Smooth muscle cell (in vitro differentiated cells): ENCODE measurements around the gene CAPZA3. TPM values are rescaled to one million over a fixed set of nuclear protein-coding genes. Genes with fewer than 3 reads are reported as not detected.

ENCODE experiments used
- DNase-seq: peaks from one replicate; lab custom pipeline; 2025; ENCODE audit not compliant: unreplicated experiment; lab: John Stamatoyannopoulos, UW
- H2AFZ ChIP-seq: fragments of 200-600 bp; sonication (generic); 2 replicates; pipeline ENCODE4 v1.6.0; 2016; ENCODE audit warnings: antibody characterized with exemption, low read depth, mild to moderate bottlenecking
- H3F3A ChIP-seq: fragments of 200-600 bp; sonication (generic); 2 replicates; pipeline ENCODE4 v1.6.0; 2017; ENCODE audit warnings: antibody characterized with exemption, low read depth
- H3K27ac ChIP-seq: fragments of 200-600 bp; sonication (generic); 2 replicates; pipeline ENCODE4 v1.5.1; 2016; ENCODE audit warnings: low read depth, mild to moderate bottlenecking
- H3K27me3 ChIP-seq: fragments of 200-600 bp; sonication (generic); 2 replicates; pipeline ENCODE4 v1.6.1; 2016; ENCODE audit warnings: low read depth, mild to moderate bottlenecking
- H3K36me3 ChIP-seq: fragments of 200-600 bp; sonication (generic); 2 replicates; pipeline ENCODE4 v1.5.1; 2016; ENCODE audit warnings: low read depth
- H3K4me1 ChIP-seq: fragments of 200-600 bp; sonication (generic); 2 replicates; pipeline ENCODE4 v1.5.1; 2016; ENCODE audit warnings: low read depth
- H3K4me2 ChIP-seq: fragments of 200-600 bp; sonication (generic); 2 replicates; pipeline ENCODE4 v1.6.0; 2016; ENCODE audit warnings: mild to moderate bottlenecking
- H3K4me3 ChIP-seq: fragments of 200-600 bp; sonication (generic); 2 replicates; pipeline ENCODE4 v1.5.1; 2016; ENCODE audit warnings: mild to moderate bottlenecking
- H3K79me2 ChIP-seq: fragments of 200-600 bp; sonication (generic); 2 replicates; pipeline ENCODE4 v1.6.0; 2016; ENCODE audit warnings: low read depth, mild to moderate bottlenecking
- H3K9ac ChIP-seq: fragments of 200-600 bp; sonication (generic); 2 replicates; pipeline ENCODE4 v1.6.0; 2016; ENCODE audit warnings: low read depth
- H3K9me3 ChIP-seq: fragments of 200-600 bp; sonication (generic); replicated peaks from 2 replicates; pipeline ENCODE4 v1.5.1; 2016; ENCODE audit warnings: low read depth
- H4K20me1 ChIP-seq: fragments of 200-600 bp; sonication (generic); 2 replicates; pipeline ENCODE4 v1.6.0; 2016; ENCODE audit warnings: low read depth
- WGBS: methylation state at CpG from one replicate; pipeline ENCODE4 v1.1.7; 2016; ENCODE audit warnings: low lambda C conversion rate; 5-methylcytosine and 5-hydroxymethylcytosine counted together
- polyA plus RNA-seq: library from polyadenylated mRNA; unstranded; fragments of >200 nt; fragmentation: Nextera tagmentation; extraction: Ambion mirVana; gene quantifications from 2 replicates; pipeline ENCODE4 v1.2.1, GENCODE V29; 2016
- total RNA-seq: library from RNA; depleted of rRNA; stranded (reverse); fragments of >200 nt; gene quantifications from 2 replicates; pipeline ENCODE4 v1.2.3, GENCODE V29; 2014
- TF ChIP-seq, protein P1 (sequence below): fragments of 200-600 bp; sonication (generic); IDR thresholded peaks from 2 replicates; pipeline ENCODE4 v1.5.1; 2017; ENCODE audit warnings: borderline replicate concordance, mild to moderate bottlenecking, antibody characterized with exemption; ENCODE audit not compliant: insufficient read depth, poor library complexity, severe bottlenecking

Gene CAPZA3
- total and polyA plus RNA-seq, 2 experiments from 2014 or later, result 0.19 TPM; not detected in 1

- no peaks in the 10 kb centered on the region for H3K27me3 ChIP-seq
- peak overlapping the region; percentile 51 for H2AFZ ChIP-seq
- no peaks in the 10 kb centered on the region for H3F3A ChIP-seq
- no peak for DNase-seq
- 41% methylated on average over 6 of the region's 6 CpGs for WGBS
- H3K4me2 ChIP-seq, result peak overlapping the region; percentile 46
- H3K4me3 ChIP-seq, result no peak overlapping the region
- no peaks in the 10 kb centered on the region for H3K36me3 ChIP-seq
- peaks cover 69% of the 10 kb centered on the region for H3K4me1 ChIP-seq
- no peaks in the 10 kb centered on the region for H3K79me2 ChIP-seq
- TF ChIP-seq, protein P1, sequence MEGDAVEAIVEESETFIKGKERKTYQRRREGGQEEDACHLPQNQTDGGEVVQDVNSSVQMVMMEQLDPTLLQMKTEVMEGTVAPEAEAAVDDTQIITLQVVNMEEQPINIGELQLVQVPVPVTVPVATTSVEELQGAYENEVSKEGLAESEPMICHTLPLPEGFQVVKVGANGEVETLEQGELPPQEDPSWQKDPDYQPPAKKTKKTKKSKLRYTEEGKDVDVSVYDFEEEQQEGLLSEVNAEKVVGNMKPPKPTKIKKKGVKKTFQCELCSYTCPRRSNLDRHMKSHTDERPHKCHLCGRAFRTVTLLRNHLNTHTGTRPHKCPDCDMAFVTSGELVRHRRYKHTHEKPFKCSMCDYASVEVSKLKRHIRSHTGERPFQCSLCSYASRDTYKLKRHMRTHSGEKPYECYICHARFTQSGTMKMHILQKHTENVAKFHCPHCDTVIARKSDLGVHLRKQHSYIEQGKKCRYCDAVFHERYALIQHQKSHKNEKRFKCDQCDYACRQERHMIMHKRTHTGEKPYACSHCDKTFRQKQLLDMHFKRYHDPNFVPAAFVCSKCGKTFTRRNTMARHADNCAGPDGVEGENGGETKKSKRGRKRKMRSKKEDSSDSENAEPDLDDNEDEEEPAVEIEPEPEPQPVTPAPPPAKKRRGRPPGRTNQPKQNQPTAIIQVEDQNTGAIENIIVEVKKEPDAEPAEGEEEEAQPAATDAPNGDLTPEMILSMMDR, result no peak
- no peaks in the 10 kb centered on the region for H3K9me3 ChIP-seq
- no peak overlapping the region for H3K9ac ChIP-seq
- H3K27ac ChIP-seq, result peak overlapping the region; percentile 41
- H4K20me1 ChIP-seq, result no peaks in the 10 kb centered on the region
Observed at GRCh38 chr12:18752280-18752920, 14.5 kb downstream of the CAPZA3 start.

DNA sequence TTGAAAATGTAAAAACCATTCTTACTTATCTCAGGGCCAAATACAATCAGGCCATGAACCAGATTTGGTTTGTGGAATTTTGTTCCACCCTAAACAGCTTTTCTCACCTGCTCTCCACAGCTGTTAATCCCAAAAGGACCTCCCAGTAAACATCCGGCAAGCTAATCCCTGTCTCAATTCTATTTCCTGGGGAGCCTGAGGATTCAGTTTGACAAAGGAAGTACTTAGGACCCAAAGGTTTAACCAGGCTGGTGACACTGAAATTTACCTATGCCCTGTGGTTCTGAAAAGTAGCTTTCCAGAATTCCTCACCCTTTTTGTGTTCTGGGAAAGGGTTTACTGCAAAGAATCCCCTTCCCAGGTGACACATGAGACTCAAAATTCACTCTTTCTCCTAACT, 15.0 kb downstream of the CAPZA3 start:
- Histone ChIP-seq H4K20me1 (no peaks in the 10 kb centered on the region), H3K36me3 (no peaks in the 10 kb centered on the region), H3K79me2 (no peaks in the 10 kb centered on the region), H3K27me3 (no peaks in the 10 kb centered on the region), H2AFZ (no peak overlapping the region), H3K4me1 (peaks cover 63% of the 10 kb centered on the region), H3K9me3 (no peaks in the 10 kb centered on the region), H3F3A (no peaks in the 10 kb centered on the region), H3K9ac (no peak overlapping the region), H3K27ac (peak overlapping the region; percentile 15), H3K4me3 (no peak overlapping the region), H3K4me2 (peak overlapping the region; percentile 46)
- TF ChIP-seq, protein P1, result no peak
- no peak for DNase-seq
- 32% methylated on average over 1 of the region's 1 CpG for WGBS

DNA sequence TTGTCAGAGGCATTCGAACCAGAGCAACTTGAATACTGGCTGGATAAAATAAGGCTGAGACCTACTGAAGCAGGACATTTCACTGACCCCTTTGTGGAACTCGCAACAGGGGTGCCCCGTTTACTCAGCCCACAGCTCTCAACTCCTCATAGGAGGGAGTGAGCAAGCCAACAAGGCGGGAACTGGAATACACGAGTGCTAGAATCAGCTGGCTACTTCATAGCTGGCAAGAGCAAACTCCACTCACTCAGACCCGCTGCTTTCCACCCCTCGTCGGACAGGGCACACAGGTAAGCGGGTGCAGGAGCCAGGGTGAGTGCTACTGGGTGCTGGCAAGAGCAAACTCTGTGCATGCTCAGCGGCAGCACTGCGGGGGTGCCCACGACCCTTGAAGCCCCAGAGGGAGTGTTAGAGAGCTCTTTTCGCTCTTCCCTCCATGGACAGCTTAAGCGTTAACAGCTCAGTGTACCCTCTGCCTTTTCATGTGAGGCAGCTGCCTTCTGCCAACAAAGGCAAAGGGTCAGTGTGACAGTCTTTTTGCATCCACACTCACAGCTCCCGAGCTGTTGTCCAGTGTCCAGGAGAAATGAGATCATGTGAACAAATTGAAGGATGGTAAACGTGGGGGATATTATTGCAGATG, 15.7 kb downstream of the CAPZA3 start:
- Histone ChIP-seq H3K9me3 (no peaks in the 10 kb centered on the region), H3K9ac (no peak overlapping the region), H4K20me1 (no peaks in the 10 kb centered on the region), H3K27ac (peak overlapping the region; percentile 15), H3K27me3 (no peaks in the 10 kb centered on the region), H3K4me2 (no peak overlapping the region), H3K4me1 (peaks cover 57% of the 10 kb centered on the region), H3K79me2 (no peaks in the 10 kb centered on the region), H2AFZ (no peak overlapping the region), H3K4me3 (no peak overlapping the region), H3K36me3 (no peaks in the 10 kb centered on the region), H3F3A (no peaks in the 10 kb centered on the region)
- WGBS, result 55% methylated on average over 16 of the region's 16 CpGs
- DNase-seq, result no peak
- TF ChIP-seq, protein P1, result no peak
